A549 (cell line): Measurements from ENCODE around the gene SCIN. TPM values are rescaled to one million over a fixed set of nuclear protein-coding genes. Genes with fewer than 3 reads are reported as not detected.
"Not testable (repeated sequence)": the region's sequence is repeated elsewhere in the genome, so short reads cannot be mapped to it uniquely, and the experiment has no call there.

Experiments
- ATAC-seq, 2 experiments: fragments of 200-7000 bp in 1 of 2; fragments of >200 bp in 1 of 2; cut with Nextera tagmentation in 1 of 2; cut with Tn5 transposase in 1 of 2; 3 replicates each; pipeline versions ENCODE4 v1.8.0 to v1.9.1; 2018 to 2020; ENCODE audit warnings: mild to moderate bottlenecking in 1 of 2, moderate library complexity in 1 of 2
- CTCF ChIA-PET: fragments of 300-600 bp; sonication (Branson Sonifier 250); formaldehyde crosslinking; extraction: SDS; loops from one replicate; lab custom pipeline; 2021; ENCODE audit warnings: antibody characterized with exemption, inconsistent platforms; lab: Yijun Ruan, JAX
- POLR2A ChIA-PET: fragments of 350-600 bp; formaldehyde crosslinking; extraction: SDS; loops from one replicate; lab custom pipeline; 2021; ENCODE audit warnings: antibody characterized with exemption, inconsistent platforms; lab: Yijun Ruan, JAX
- DNase-seq, 2 experiments: peaks; one replicate each; pipeline versions ENCODE4 v3.0.0 to v3.0.0-alpha.2; 2011 to 2016; ENCODE audit warnings: low read depth in 1 of 2, low spot score in 1 of 2
- FAIRE-seq: peaks from 2 replicates; lab custom pipeline; 2011; peaks lifted over from hg19 to GRCh38; lab: Jason Lieb, UNC
- H3K27ac ChIP-seq, 2 experiments: fragments of >200 bp; sonication (Bioruptor Twin); formaldehyde crosslinking; 3 replicates each; pipeline ENCODE4 v1.5.1; 2016 to 2017
- H3K4me1 ChIP-seq: fragments of >200 bp; sonication (Bioruptor Twin); formaldehyde crosslinking; 3 replicates; pipeline ENCODE4 v1.6.1; 2016
- H3K4me2 ChIP-seq: fragments of >200 bp; sonication (Bioruptor Twin); formaldehyde crosslinking; 3 replicates; pipeline ENCODE4 v1.6.1; 2016
- H3K4me3 ChIP-seq: fragments of >200 bp; sonication (Bioruptor Twin); formaldehyde crosslinking; 3 replicates; pipeline ENCODE4 v1.5.1; 2016
- H3K9me3 ChIP-seq: fragments of >200 bp; sonication (Bioruptor Twin); formaldehyde crosslinking; 3 replicates; pipeline ENCODE4 v1.6.1; 2016
- BCL3 ChIP-seq: fragments of >200 bp; sonication (Bioruptor Twin); formaldehyde crosslinking; IDR thresholded peaks from 3 replicates; pipeline ENCODE4 v1.6.1; 2016
- CBX2 ChIP-seq: fragments of 200-600 bp; sonication (generic); IDR thresholded peaks from 2 replicates; pipeline ENCODE4 v1.6.1; 2016; ENCODE audit warnings: low read depth, mild to moderate bottlenecking, borderline replicate concordance
- CBX8 ChIP-seq: fragments of 200-600 bp; sonication (generic); IDR thresholded peaks from 2 replicates; pipeline ENCODE4 v1.6.1; 2016
- CHD2 ChIP-seq: fragments of 150-350 bp; IDR thresholded peaks from 2 replicates; pipeline ENCODE4 v1.6.1; 2014; ENCODE audit warnings: low read length; ENCODE audit not compliant: partially characterized antibody
- EHMT2 ChIP-seq: fragments of 200-600 bp; sonication (generic); IDR thresholded peaks from 2 replicates; pipeline ENCODE4 v1.6.1; 2016; ENCODE audit warnings: antibody characterized with exemption, low read depth, mild to moderate bottlenecking, moderate library complexity
- FOSB ChIP-seq: fragments of 250-450 bp; sonication (Bioruptor Pico); IDR thresholded peaks from 2 replicates; pipeline ENCODE4 v1.5.0; 2020; ENCODE audit warnings: mild to moderate bottlenecking, moderate library complexity
- HDAC2 ChIP-seq: fragments of 200-600 bp; sonication (generic); IDR thresholded peaks from 2 replicates; pipeline ENCODE4 v1.6.1; 2016
- HOXA7 ChIP-seq: fragments of 250-450 bp; sonication (Bioruptor Pico); IDR thresholded peaks from 2 replicates; pipeline ENCODE4 v1.5.0; 2020; ENCODE audit warnings: mild to moderate bottlenecking, moderate library complexity
- HOXB13 ChIP-seq: fragments of 250-450 bp; sonication (Bioruptor Pico); IDR thresholded peaks from 2 replicates; pipeline ENCODE4 v1.5.0; 2020; ENCODE audit warnings: low read depth, mild to moderate bottlenecking, moderate library complexity
- KDM5A ChIP-seq: fragments of 200-600 bp; sonication (generic); IDR thresholded peaks from 2 replicates; pipeline ENCODE4 v1.6.1; 2016; ENCODE audit warnings: antibody characterized with exemption, mild to moderate bottlenecking
- MAFK ChIP-seq: fragments of 450-650 bp; IDR thresholded peaks from 2 replicates; pipeline ENCODE4 v1.6.1; 2014; ENCODE audit not compliant: partially characterized antibody
- MAZ ChIP-seq: fragments of 150-350 bp; IDR thresholded peaks from 2 replicates; pipeline ENCODE4 v1.6.1; 2014; ENCODE audit warnings: antibody characterized with exemption, low read depth, low read length, borderline replicate concordance
- NR3C1 ChIP-seq: fragments of >200 bp; sonication (Bioruptor Twin); formaldehyde crosslinking; IDR thresholded peaks from 3 replicates; pipeline ENCODE4 v1.6.1; 2017
- PBX3 ChIP-seq: IDR thresholded peaks from 2 replicates; pipeline ENCODE4 v1.6.1; 2012
- POLR2A ChIP-seq: IDR thresholded peaks from 2 replicates; pipeline ENCODE4 v1.6.1; 2012; ENCODE audit warnings: mild to moderate bottlenecking, low read length
- RFX5 ChIP-seq: fragments of 450-650 bp; IDR thresholded peaks from 2 replicates; pipeline ENCODE4 v1.7.1; 2014; ENCODE audit warnings: antibody characterized with exemption, mild to moderate bottlenecking, moderate library complexity
- ZNF302 ChIP-seq: fragments of 250-450 bp; sonication (Bioruptor Pico); IDR thresholded peaks from 2 replicates; pipeline ENCODE4 v1.9.0; 2021; ENCODE audit warnings: inconsistent platforms, mild to moderate bottlenecking, moderate library complexity
- WGBS: methylation state at CpG from one replicate; pipeline ENCODE4 v1.1.6; 2017; ENCODE audit errors: missing lambda C conversion rate; 5-methylcytosine and 5-hydroxymethylcytosine counted together
- polyA plus RNA-seq, 4 experiments: library from polyadenylated mRNA; depleted of rRNA in 3 of 4; stranded (reverse); fragments of >200 nt; fragmentation: RNase III in 1 of 4; extraction: RNeasy Plus Mini Kit Qiagen cat#74134 plus additional on column Dnase treatment in 1 of 4; gene quantifications; 2 replicates in 3 of 4; 3 replicates in 1 of 4; pipeline ENCODE4 v1.2.3, GENCODE V29; 2011 to 2017
- TF ChIP-seq, protein P1 (sequence below): fragments of 250-450 bp; sonication (Bioruptor Pico); IDR thresholded peaks from 2 replicates; pipeline ENCODE4 v1.5.0; 2020; ENCODE audit warnings: low read depth, mild to moderate bottlenecking, moderate library complexity

Gene SCIN
- polyA plus RNA-seq, 2 of the 4 experiments (the other 2 are of a cell fraction): 0.05 to 0.27 TPM

- H3K27ac ChIP-seq: no peak overlapping the region
- FAIRE-seq (peak; percentile 70), DNase-seq (no peak), ATAC-seq (no peak)
- no peak overlapping the region for H3K4me3 ChIP-seq
- POLR2A ChIA-PET: no interaction called here
- H3K4me1 ChIP-seq: no peaks in the 10 kb centered on the region
- peak; percentile 71 for TF ChIP-seq MAFK
- no peak for TF ChIP-seq BCL3
- TF ChIP-seq POLR2A: no peak
- 85% methylated on average over 1 of the region's 1 CpG for WGBS
- CTCF ChIA-PET: interaction anchor here (2.3 kb wide), 1 partner anchor 16 kb away, joined by 10 read pairs; no protein-coding TSS in a partner anchor
- H3K9me3 ChIP-seq: no peaks in the 10 kb centered on the region
- H3K4me2 ChIP-seq: no peak overlapping the region
Observed at GRCh38 chr7:12670000-12670729, 99.6 kb downstream of the SCIN start.

- no peak for DNase-seq
- WGBS: 74% methylated on average over 6 of the region's 6 CpGs
- TF ChIP-seq MAFK (no peak), CBX8 (no peak), NR3C1 (no peak), KDM5A (no peak), ZNF302 (no peak)
- TF ChIP-seq, protein P1, sequence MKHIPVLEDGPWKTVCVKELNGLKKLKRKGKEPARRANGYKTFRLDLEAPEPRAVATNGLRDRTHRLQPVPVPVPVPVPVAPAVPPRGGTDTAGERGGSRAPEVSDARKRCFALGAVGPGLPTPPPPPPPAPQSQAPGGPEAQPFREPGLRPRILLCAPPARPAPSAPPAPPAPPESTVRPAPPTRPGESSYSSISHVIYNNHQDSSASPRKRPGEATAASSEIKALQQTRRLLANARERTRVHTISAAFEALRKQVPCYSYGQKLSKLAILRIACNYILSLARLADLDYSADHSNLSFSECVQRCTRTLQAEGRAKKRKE: no peak
- no peak overlapping the region for H3K4me3 ChIP-seq
- no peak overlapping the region for H3K4me2 ChIP-seq
- no peak overlapping the region for H3K27ac ChIP-seq
- no peaks in the 10 kb centered on the region for H3K9me3 ChIP-seq
- POLR2A ChIA-PET: no interaction called here
- no peak for FAIRE-seq
- no peaks in the 10 kb centered on the region for H3K4me1 ChIP-seq
- CTCF ChIA-PET: interaction anchor here (0.7 to 2.3 kb wide), 2 partner anchors 15 to 523 kb away, joined by 3 to 10 read pairs; no protein-coding TSS in a partner anchor
- ATAC-seq: no peak
Observed at GRCh38 chr7:12670743-12671520, 100.4 kb downstream of the SCIN start.

DNA sequence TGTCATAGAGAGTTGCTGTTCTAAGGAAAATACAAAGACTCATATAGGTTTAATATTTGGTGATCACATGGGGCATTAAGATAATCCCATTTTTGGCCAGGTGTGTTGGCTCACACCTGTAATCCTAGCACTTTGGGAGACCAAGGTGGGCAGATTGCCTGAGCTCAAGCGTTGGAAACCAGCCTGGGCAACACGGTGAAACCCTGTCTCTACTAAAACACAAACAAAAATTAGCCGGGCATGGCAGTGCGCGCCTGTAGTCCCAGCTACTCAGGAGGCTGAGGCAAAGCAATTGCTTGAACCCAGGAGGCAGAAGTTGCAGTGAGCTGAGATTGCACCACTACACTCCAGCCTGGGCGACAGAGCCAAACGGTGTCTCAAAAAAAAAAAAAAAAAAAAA, 102.9 kb downstream of the SCIN start:
- CTCF ChIA-PET, POLR2A ChIA-PET: not testable (repeated sequence)

GRCh38 chr7:12674053-12674452, 103.5 kb downstream of the SCIN start:
- DNase-seq: no peak
- no peak for FAIRE-seq
- Histone ChIP-seq H3K4me3 (no peak overlapping the region), H3K4me1 (no peaks in the 10 kb centered on the region), H3K4me2 (no peak overlapping the region), H3K27ac (no peak overlapping the region), H3K9me3 (no peaks in the 10 kb centered on the region)
- ChIA-PET CTCF (interaction anchor here (1.2 to 2.4 kb wide), 3 partner anchors 11 to 39 kb away, joined by 3 to 19 read pairs (median 5); no protein-coding TSS in a partner anchor), POLR2A (no interaction called here)
- WGBS: 79% methylated on average over 2 of the region's 2 CpGs
- ATAC-seq: no peak
- TF ChIP-seq HOXB13: no peak
- no peak for TF ChIP-seq BCL3
- no peak for TF ChIP-seq HOXA7
- no peak for TF ChIP-seq PBX3
- no peak for TF ChIP-seq RFX5
- no peak for TF ChIP-seq FOSB
- TF ChIP-seq EHMT2: no peak
- TF ChIP-seq HDAC2: no peak
- no peak for TF ChIP-seq CBX2
- no peak for TF ChIP-seq MAZ
- no peak for TF ChIP-seq POLR2A
- no peak for TF ChIP-seq CHD2

More for the DNA sequence above, 102.9 kb downstream of the SCIN start:
- not testable (repeated sequence) for H3K4me1 ChIP-seq, H3K4me3 ChIP-seq, ATAC-seq, DNase-seq, H3K4me2 ChIP-seq, FAIRE-seq, H3K9me3 ChIP-seq, H3K27ac ChIP-seq
- 89% methylated on average over 7 of the region's 7 CpGs for WGBS
